H9 (cell line): ENCODE data around the gene CLPSL2. TPM values are rescaled to one million over a fixed set of nuclear protein-coding genes. Genes with fewer than 3 reads are reported as not detected.

Source experiments
- DNase-seq: peaks from one replicate; pipeline ENCODE4 v3.0.0-alpha.2; 2017
- H2AFZ ChIP-seq: one replicate; pipeline ENCODE4 v1.6.1; 2013; ENCODE audit warnings: mild to moderate bottlenecking, low read length, control low read depth, moderate library complexity
- H2AK5ac ChIP-seq: 2 replicates; pipeline ENCODE4 v1.6.1; 2013; ENCODE audit warnings: low read length, control low read depth, mixed read lengths; ENCODE audit not compliant: insufficient read length
- H2BK120ac ChIP-seq: one replicate; pipeline ENCODE4 v1.6.1; 2013; ENCODE audit warnings: low read depth, mild to moderate bottlenecking, low read length, control low read depth, inconsistent platforms; ENCODE audit not compliant: poor library complexity, severe bottlenecking
- H2BK12ac ChIP-seq: 2 replicates; pipeline ENCODE4 v1.6.1; 2013; ENCODE audit warnings: low read length, control low read depth, mixed read lengths, low read depth; ENCODE audit not compliant: insufficient read length
- H2BK15ac ChIP-seq: 2 replicates; pipeline ENCODE4 v1.6.1; 2013; ENCODE audit warnings: low read depth, low read length, control low read depth
- H2BK20ac ChIP-seq: one replicate; pipeline ENCODE4 v1.6.1; 2013; ENCODE audit warnings: low read depth, mild to moderate bottlenecking, low read length, control low read depth, inconsistent platforms; ENCODE audit not compliant: poor library complexity, severe bottlenecking
- H2BK5ac ChIP-seq: 2 replicates; pipeline ENCODE4 v1.6.1; 2013; ENCODE audit warnings: low read length, control low read depth, mixed read lengths; ENCODE audit not compliant: insufficient read length
- H3K14ac ChIP-seq: 2 replicates; pipeline ENCODE4 v1.6.1; 2013; ENCODE audit warnings: low read length, control low read depth; ENCODE audit not compliant: insufficient read depth
- H3K18ac ChIP-seq: 2 replicates; pipeline ENCODE4 v1.6.1; 2013; ENCODE audit warnings: low read depth, mild to moderate bottlenecking, mixed read lengths, low read length, control low read depth; ENCODE audit not compliant: insufficient read length
- H3K23ac ChIP-seq: 2 replicates; pipeline ENCODE4 v1.6.1; 2013; ENCODE audit warnings: low read length, control low read depth, mixed read lengths, low read depth; ENCODE audit not compliant: insufficient read length
- H3K23me2 ChIP-seq: 2 replicates; pipeline ENCODE4 v1.6.1; 2013; ENCODE audit warnings: low read depth, mild to moderate bottlenecking, mixed read lengths, low read length, control low read depth; ENCODE audit not compliant: insufficient read length, poor library complexity, severe bottlenecking
- H3K27ac ChIP-seq: 2 replicates; pipeline ENCODE4 v1.5.1; 2013; ENCODE audit warnings: low read length, control low read depth, mixed read lengths, low read depth; ENCODE audit not compliant: insufficient read length
- H3K27me3 ChIP-seq: 2 replicates; pipeline ENCODE4 v1.6.1; 2013; ENCODE audit warnings: low read length, control low read depth, inconsistent platforms; ENCODE audit not compliant: insufficient read depth
- H3K4ac ChIP-seq: 2 replicates; pipeline ENCODE4 v1.6.1; 2013; ENCODE audit warnings: low read depth, mild to moderate bottlenecking, control low read depth, inconsistent platforms, low read length, moderate library complexity
- H3K4me1 ChIP-seq: 2 replicates; pipeline ENCODE4 v1.6.1; 2013; ENCODE audit warnings: low read length, control low read depth, inconsistent platforms; ENCODE audit not compliant: insufficient read depth
- H3K4me2 ChIP-seq: 2 replicates; pipeline ENCODE4 v1.6.1; 2013; ENCODE audit warnings: low read length, control low read depth, mixed read lengths; ENCODE audit not compliant: insufficient read length, insufficient read depth
- H3K56ac ChIP-seq: 2 replicates; pipeline ENCODE4 v1.6.1; 2013; ENCODE audit warnings: low read depth, mild to moderate bottlenecking, mixed read lengths, low read length, control low read depth; ENCODE audit not compliant: insufficient read length
- H3K79me1 ChIP-seq: 2 replicates; pipeline ENCODE4 v1.6.1; 2013; ENCODE audit warnings: low read depth, mild to moderate bottlenecking, moderate library complexity, low read length, control low read depth, inconsistent platforms; ENCODE audit not compliant: insufficient read depth, poor library complexity, severe bottlenecking
- H3K79me2 ChIP-seq: 2 replicates; pipeline ENCODE4 v1.6.1; 2013; ENCODE audit warnings: low read length, control low read depth, inconsistent platforms; ENCODE audit not compliant: insufficient read depth
- H3K9ac ChIP-seq: 2 replicates; pipeline ENCODE4 v1.6.1; 2013; ENCODE audit warnings: low read length, control low read depth, mixed read lengths; ENCODE audit not compliant: insufficient read length; ENCODE audit errors: extremely low read depth
- H3K9me3 ChIP-seq: one replicate; pipeline ENCODE4 v1.6.1; 2013; ENCODE audit warnings: low read depth, low read length, inconsistent platforms; ENCODE audit not compliant: control insufficient read depth
- H3T11ph ChIP-seq: one replicate; pipeline ENCODE4 v1.6.1; 2013; ENCODE audit warnings: mild to moderate bottlenecking, low read length, control low read depth, inconsistent platforms
- H4K20me1 ChIP-seq: one replicate; pipeline ENCODE4 v1.6.1; 2013; ENCODE audit not compliant: control insufficient read depth, insufficient read length, insufficient read depth
- H4K5ac ChIP-seq: 2 replicates; pipeline ENCODE4 v1.6.1; 2013; ENCODE audit warnings: low read depth, mild to moderate bottlenecking, mixed read lengths, low read length, control low read depth; ENCODE audit not compliant: insufficient read length
- H4K8ac ChIP-seq: replicated peaks from 2 replicates; pipeline ENCODE4 v1.6.1; 2013; ENCODE audit warnings: low read length, control low read depth, mixed read lengths, low read depth; ENCODE audit not compliant: insufficient read length
- H4K91ac ChIP-seq: 2 replicates; pipeline ENCODE4 v1.6.1; 2013; ENCODE audit warnings: low read depth, mild to moderate bottlenecking, moderate library complexity, mixed read lengths, low read length, control low read depth; ENCODE audit not compliant: insufficient read length
- H3K27ac Mint-ChIP-seq, 3 experiments: 2 replicates in 2 of 3; 3 replicates in 1 of 3; pipeline ENCODE4 v1.8.0; 2020 to 2021; ENCODE audit warnings: mixed read lengths in 3 of 3, mild to moderate bottlenecking in 1 of 3, moderate library complexity in 1 of 3
- H3K27me3 Mint-ChIP-seq: 2 replicates; pipeline ENCODE4 v1.8.0; 2021; ENCODE audit warnings: low read depth, mild to moderate bottlenecking, moderate library complexity, mixed read lengths
- H3K36me3 Mint-ChIP-seq, 3 experiments: 2 replicates in 2 of 3; 3 replicates in 1 of 3; pipeline ENCODE4 v1.8.0; 2020 to 2021; ENCODE audit warnings: low read depth in 3 of 3, mixed read lengths in 3 of 3; ENCODE audit not compliant: insufficient read depth in 1 of 3
- H3K4me1 Mint-ChIP-seq, 2 experiments: 2 replicates each; pipeline ENCODE4 v1.8.0; 2020; ENCODE audit warnings: mixed read lengths in 2 of 2
- H3K4me3 Mint-ChIP-seq, 2 experiments: 2 replicates in 1 of 2; 3 replicates in 1 of 2; pipeline ENCODE4 v1.8.0; 2020 to 2021; ENCODE audit warnings: mild to moderate bottlenecking in 2 of 2, mixed read lengths in 2 of 2, moderate library complexity in 1 of 2
- H3K9me3 Mint-ChIP-seq, 2 experiments: 2 replicates in 1 of 2; 3 replicates in 1 of 2; pipeline ENCODE4 v1.8.0; 2020; ENCODE audit warnings: mild to moderate bottlenecking in 2 of 2, mixed read lengths in 2 of 2, moderate library complexity in 1 of 2
- WGBS: extraction: QIAGEN DNeasy Blood & Tissue Kit; methylation state at CpG from one replicate; pipeline ENCODE4 v1.1.7; 2013; ENCODE audit warnings: missing lambda C conversion rate, low lambda C conversion rate, mixed read lengths; ENCODE audit not compliant: insufficient read length; ENCODE audit errors: extremely low coverage; 5-methylcytosine and 5-hydroxymethylcytosine counted together
- total RNA-seq: library from RNA; stranded (reverse); gene quantifications from 2 replicates; pipeline ENCODE4 v1.2.1, GENCODE V29; 2021
- TF ChIP-seq, protein P1 (sequence below): fragments of 200-600 bp; sonication (generic); conservative IDR thresholded peaks from 3 replicates; pipeline ENCODE4 v1.8.0; 2021; ENCODE audit warnings: antibody characterized with exemption, mild to moderate bottlenecking

The CLPSL2 gene
- total RNA-seq, 1 experiment from 2014 or later, result 4.4 TPM

DNA sequence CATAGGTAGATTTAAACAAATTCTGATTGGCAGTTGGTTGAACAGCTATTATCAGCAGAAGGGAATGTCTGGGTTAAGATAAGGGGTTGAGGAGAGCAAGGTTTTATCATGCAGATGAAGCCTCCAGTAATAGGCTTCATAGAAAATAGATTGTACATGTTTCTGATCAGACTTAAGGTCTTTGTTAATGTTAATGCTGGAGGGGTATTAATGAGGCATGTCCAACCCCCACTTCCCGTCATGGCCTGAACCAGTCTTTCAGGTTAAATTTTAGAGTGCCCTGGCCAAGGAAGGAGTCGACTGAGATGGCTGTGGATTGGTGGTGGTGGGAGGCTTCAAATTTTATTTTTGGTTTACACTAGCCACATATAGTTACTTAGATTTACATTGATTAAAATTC, 7.8 kb downstream of the CLPSL2 start:
- Histone ChIP-seq H3K27ac (no peak overlapping the region), H4K5ac (no peak overlapping the region), H3K56ac (no peak overlapping the region), H3K4me2 (no peak overlapping the region), H2BK15ac (no peak overlapping the region), H3K79me2 (no peaks in the 10 kb centered on the region), H3K4me1 (no peaks in the 10 kb centered on the region), H3T11ph (no peak overlapping the region), H2BK5ac (no peak overlapping the region), H4K20me1 (no peaks in the 10 kb centered on the region), H3K4ac (no peak overlapping the region), H3K23ac (no peak overlapping the region), H2AK5ac (no peak overlapping the region), H3K18ac (no peak overlapping the region), H2BK12ac (no peak overlapping the region), H4K8ac (no peak overlapping the region), H3K9ac (no peak overlapping the region), H2BK20ac (no peak overlapping the region), H2AFZ (no peak overlapping the region), H2BK120ac (no peak overlapping the region), H3K9me3 (no peaks in the 10 kb centered on the region), H3K79me1 (no peaks in the 10 kb centered on the region), H3K27me3 (no peaks in the 10 kb centered on the region), H3K14ac (no peak overlapping the region), H3K23me2 (no peaks in the 10 kb centered on the region), H4K91ac (no peak overlapping the region)
- Mint-ChIP-seq H3K27ac (no peak overlapping the region), H3K9me3 (no peaks in the 10 kb centered on the region), H3K4me3 (no peak overlapping the region), H3K27me3 (peaks cover 11% of the 10 kb centered on the region), H3K4me1 (peaks cover 15 to 17% of the 10 kb centered on the region in 2 experiments), H3K36me3 (no peaks in the 10 kb centered on the region)
- no peak for DNase-seq
- no CpG with 5 or more reads among the region's 2 CpGs for WGBS
- TF ChIP-seq, protein P1, sequence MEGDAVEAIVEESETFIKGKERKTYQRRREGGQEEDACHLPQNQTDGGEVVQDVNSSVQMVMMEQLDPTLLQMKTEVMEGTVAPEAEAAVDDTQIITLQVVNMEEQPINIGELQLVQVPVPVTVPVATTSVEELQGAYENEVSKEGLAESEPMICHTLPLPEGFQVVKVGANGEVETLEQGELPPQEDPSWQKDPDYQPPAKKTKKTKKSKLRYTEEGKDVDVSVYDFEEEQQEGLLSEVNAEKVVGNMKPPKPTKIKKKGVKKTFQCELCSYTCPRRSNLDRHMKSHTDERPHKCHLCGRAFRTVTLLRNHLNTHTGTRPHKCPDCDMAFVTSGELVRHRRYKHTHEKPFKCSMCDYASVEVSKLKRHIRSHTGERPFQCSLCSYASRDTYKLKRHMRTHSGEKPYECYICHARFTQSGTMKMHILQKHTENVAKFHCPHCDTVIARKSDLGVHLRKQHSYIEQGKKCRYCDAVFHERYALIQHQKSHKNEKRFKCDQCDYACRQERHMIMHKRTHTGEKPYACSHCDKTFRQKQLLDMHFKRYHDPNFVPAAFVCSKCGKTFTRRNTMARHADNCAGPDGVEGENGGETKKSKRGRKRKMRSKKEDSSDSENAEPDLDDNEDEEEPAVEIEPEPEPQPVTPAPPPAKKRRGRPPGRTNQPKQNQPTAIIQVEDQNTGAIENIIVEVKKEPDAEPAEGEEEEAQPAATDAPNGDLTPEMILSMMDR, result no peak
